NCI-H446 treated with DMSO at 0.1 percent for 48 hours (cell line): ENCODE data around the gene GOLGA6L7.
"Not testable (repeated sequence)": the region's sequence is repeated elsewhere in the genome, so short reads cannot be mapped to it uniquely, and the experiment has no call there.

Experiments used
- DNase-seq: peaks from one replicate; lab custom pipeline; 2025; lab: John Stamatoyannopoulos, UW

The GOLGA6L7 gene

GRCh38 chr15:28844147-28844546 is 4.3 kb downstream of the GOLGA6L7 start:
- not testable (repeated sequence) for DNase-seq

GRCh38 chr15:28843520-28843919 is 4.9 kb downstream of the GOLGA6L7 start:
- DNase-seq = not testable (repeated sequence)

- not testable (repeated sequence) for DNase-seq
These were observed 6.2 kb downstream of the GOLGA6L7 start for GRCh38 chr15:28842210-28842609.

- DNase-seq = not testable (repeated sequence)
These were observed 8.2 kb downstream of the GOLGA6L7 start for GRCh38 chr15:28840285-28840684.

- DNase-seq = not testable (repeated sequence)
These were observed 13.4 kb downstream of the GOLGA6L7 start for GRCh38 chr15:28834957-28835585.

GRCh38 chr15:28831897-28832587 is 16.4 kb downstream of the GOLGA6L7 start:
- peak; percentile 82 for DNase-seq

- not testable (repeated sequence) for DNase-seq
These were observed 27.0 kb downstream of the GOLGA6L7 start for GRCh38 chr15:28821420-28821819.

- not testable (repeated sequence) for DNase-seq
These were observed 28.5 kb downstream of the GOLGA6L7 start for GRCh38 chr15:28819930-28820295.

GRCh38 chr15:28819019-28819929 is 29.2 kb downstream of the GOLGA6L7 start:
- DNase-seq = not testable (repeated sequence)

- DNase-seq = not testable (repeated sequence)
These were observed 30.3 kb downstream of the GOLGA6L7 start for GRCh38 chr15:28818168-28818567.

GRCh38 chr15:28814059-28814458 is 34.4 kb downstream of the GOLGA6L7 start:
- not testable (repeated sequence) for DNase-seq

- DNase-seq = not testable (repeated sequence)
These were observed 35.1 kb downstream of the GOLGA6L7 start for GRCh38 chr15:28813392-28813791.

GRCh38 chr15:28811852-28812550 is 36.4 kb downstream of the GOLGA6L7 start:
- DNase-seq = not testable (repeated sequence)

- not testable (repeated sequence) for DNase-seq
These were observed 38.0 kb downstream of the GOLGA6L7 start for GRCh38 chr15:28810444-28810843.

- DNase-seq = not testable (repeated sequence)
These were observed 40.3 kb downstream of the GOLGA6L7 start for GRCh38 chr15:28808136-28808535.

GRCh38 chr15:28800366-28800765 is 48.1 kb downstream of the GOLGA6L7 start:
- DNase-seq = not testable (repeated sequence)

- not testable (repeated sequence) for DNase-seq
These were observed 50.2 kb downstream of the GOLGA6L7 start for GRCh38 chr15:28798234-28798633.

- DNase-seq = not testable (repeated sequence)
These were observed 54.2 kb downstream of the GOLGA6L7 start for GRCh38 chr15:28794231-28794630.
